ENCODE results near the gene DPEP2. TPM values are rescaled to one million over a fixed set of nuclear protein-coding genes. Genes with fewer than 3 reads are reported as not detected.

The DPEP2 gene
- total RNA-seq, 2 experiments from 2014 or later = 1.3 to 1.5 TPM

- POLR2A ChIA-PET = no interaction called here
These were observed 33.4 kb downstream of the DPEP2 start for GRCh38 chr16:67965668-67966548.

GRCh38 chr16:67964477-67965131 is 34.7 kb downstream of the DPEP2 start:
- POLR2A ChIA-PET = no interaction called here

More at GRCh38 chr16:67965668-67966548, 33.4 kb downstream of the DPEP2 start:
- CTCF ChIA-PET = interaction anchor here (0.6 to 2.2 kb wide), 5 partner anchors 11 to 118 kb away, joined by 3 to 6 read pairs (median 4); no protein-coding TSS in a partner anchor

GRCh38 chr16:67963662-67964321 is 35.5 kb downstream of the DPEP2 start:
- CTCF ChIA-PET = no interaction called here
- POLR2A ChIA-PET = no interaction called here

More at GRCh38 chr16:67964477-67965131, 34.7 kb downstream of the DPEP2 start:
- CTCF ChIA-PET = interaction anchor here (2.2 kb wide), 1 partner anchor 29 kb away, joined by 6 read pairs; no protein-coding TSS in a partner anchor

- CTCF ChIA-PET = no interaction called here
- POLR2A ChIA-PET = interaction anchor here (0.6 kb wide), 2 partner anchors 102 to 347 kb away, joined by 3 to 5 read pairs; partner anchors contain the start of genes PRMT7 and SLC7A6OS
These were observed 36.0 kb downstream of the DPEP2 start for GRCh38 chr16:67963292-67963661.

- ChIA-PET POLR2A (no interaction called here), CTCF (no interaction called here)
These were observed 37.1 kb downstream of the DPEP2 start for GRCh38 chr16:67962135-67962534.

- ChIA-PET POLR2A (no interaction called here), CTCF (interaction anchor here (1.5 kb wide), 1 partner anchor 19 kb away, joined by 5 read pairs; no protein-coding TSS in a partner anchor)
These were observed 37.7 kb downstream of the DPEP2 start for GRCh38 chr16:67961551-67961957.

GRCh38 chr16:67959536-67960329 is 39.6 kb downstream of the DPEP2 start:
- ChIA-PET CTCF (interaction anchor here (0.6 kb wide), 1 partner anchor 153 kb away, joined by 3 read pairs; no protein-coding TSS in a partner anchor), POLR2A (interaction anchor here (0.6 kb wide), 1 partner anchor 1386 kb away, joined by 3 read pairs; no protein-coding TSS in a partner anchor)

- POLR2A ChIA-PET = no interaction called here
- CTCF ChIA-PET = no interaction called here
These were observed 41.7 kb downstream of the DPEP2 start for GRCh38 chr16:67957622-67958021.

- CTCF ChIA-PET = interaction anchor here (1.4 to 1.7 kb wide), 2 partner anchors 12 to 71 kb away, joined by 3 to 6 read pairs; no protein-coding TSS in a partner anchor
- POLR2A ChIA-PET = no interaction called here
These were observed 44.7 kb downstream of the DPEP2 start for GRCh38 chr16:67954421-67955196.

- CTCF ChIA-PET = interaction anchor here (1.4 kb wide), 1 partner anchor 70 kb away, joined by 3 read pairs; no protein-coding TSS in a partner anchor
- POLR2A ChIA-PET = no interaction called here
These were observed 45.5 kb downstream of the DPEP2 start for GRCh38 chr16:67953641-67954375.

GRCh38 chr16:67951485-67951884 is 47.8 kb downstream of the DPEP2 start:
- ChIA-PET CTCF (interaction anchor here (0.6 to 1.4 kb wide), 2 partner anchors 9 to 11 kb away, joined by 3 to 4 read pairs; no protein-coding TSS in a partner anchor), POLR2A (no interaction called here)

GRCh38 chr16:67950335-67950843 is 48.9 kb downstream of the DPEP2 start:
- POLR2A ChIA-PET = interaction anchor here (0.7 to 1.2 kb wide), 3 partner anchors 13 to 178 kb away, joined by 3 to 5 read pairs (median 3); partner anchors contain the start of gene PSMB10
- CTCF ChIA-PET = interaction anchor here (1.4 kb wide), 1 partner anchor 8 kb away, joined by 4 read pairs; no protein-coding TSS in a partner anchor

- ChIA-PET POLR2A (interaction anchor here (0.7 to 1.2 kb wide), 3 partner anchors 9 to 177 kb away, joined by 3 read pairs; partner anchors contain the start of gene PSMB10), CTCF (no interaction called here)
These were observed 49.6 kb downstream of the DPEP2 start for GRCh38 chr16:67949645-67950044.

- POLR2A ChIA-PET = no interaction called here
- CTCF ChIA-PET = no interaction called here
These were observed 51.3 kb downstream of the DPEP2 start for GRCh38 chr16:67948015-67948414.

GRCh38 chr16:67946966-67947558 is 52.2 kb downstream of the DPEP2 start:
- ChIA-PET POLR2A (no interaction called here), CTCF (no interaction called here)

GRCh38 chr16:67946128-67946569 is 53.1 kb downstream of the DPEP2 start:
- POLR2A ChIA-PET = no interaction called here
- CTCF ChIA-PET = no interaction called here

Data from activated CD8-positive, alpha-beta memory T cell treated with anti-CD3 and anti-CD28 coated beads for 36 hours (primary cell).